ENCODE results near the gene SPSB4. TPM values are rescaled to one million over a fixed set of nuclear protein-coding genes. Genes with fewer than 3 reads are reported as not detected.

SPSB4 gene
- total and polyA plus RNA-seq, 2 of the 13 experiments (the other 11 are each of a cell fraction or from before 2014, with no cell fraction given) = not detected

DNA sequence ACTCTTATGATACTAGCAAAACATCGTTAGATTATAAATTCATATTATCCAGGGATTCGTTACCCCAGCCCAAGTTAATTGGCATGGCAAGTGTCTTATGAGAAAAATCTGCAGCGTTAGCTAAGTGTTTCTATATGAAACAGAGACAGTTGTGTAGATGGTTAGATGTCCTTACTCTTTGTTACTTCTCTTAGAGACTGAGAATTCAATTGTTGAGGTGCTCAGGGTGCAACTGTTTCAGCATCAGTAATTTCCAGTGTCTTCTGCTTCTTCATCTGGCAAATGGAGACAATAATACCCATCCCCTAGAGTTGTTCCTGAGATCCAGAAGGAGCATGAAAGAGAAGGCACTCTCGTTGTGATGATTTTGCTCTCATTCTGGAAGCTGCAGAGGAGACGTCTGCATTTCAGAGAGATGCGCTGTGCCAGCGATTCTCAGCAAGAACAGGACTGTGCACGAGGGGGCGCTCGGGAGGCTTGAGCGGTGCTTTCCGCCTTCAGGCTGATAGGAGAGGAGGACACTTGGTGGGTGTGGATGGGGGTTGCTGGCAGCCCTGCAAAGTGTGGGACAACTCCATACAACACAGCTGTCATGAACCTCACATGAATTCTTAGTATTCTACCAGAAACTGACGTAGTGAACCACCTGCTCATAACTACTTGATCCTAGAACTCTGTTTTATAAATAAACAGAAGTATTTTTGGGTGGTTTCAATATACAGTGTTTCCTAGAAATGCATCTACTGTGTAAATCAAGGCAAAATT is 39.7 kb upstream of the SPSB4 start (continued):
- TF ChIP-seq, protein P1, sequence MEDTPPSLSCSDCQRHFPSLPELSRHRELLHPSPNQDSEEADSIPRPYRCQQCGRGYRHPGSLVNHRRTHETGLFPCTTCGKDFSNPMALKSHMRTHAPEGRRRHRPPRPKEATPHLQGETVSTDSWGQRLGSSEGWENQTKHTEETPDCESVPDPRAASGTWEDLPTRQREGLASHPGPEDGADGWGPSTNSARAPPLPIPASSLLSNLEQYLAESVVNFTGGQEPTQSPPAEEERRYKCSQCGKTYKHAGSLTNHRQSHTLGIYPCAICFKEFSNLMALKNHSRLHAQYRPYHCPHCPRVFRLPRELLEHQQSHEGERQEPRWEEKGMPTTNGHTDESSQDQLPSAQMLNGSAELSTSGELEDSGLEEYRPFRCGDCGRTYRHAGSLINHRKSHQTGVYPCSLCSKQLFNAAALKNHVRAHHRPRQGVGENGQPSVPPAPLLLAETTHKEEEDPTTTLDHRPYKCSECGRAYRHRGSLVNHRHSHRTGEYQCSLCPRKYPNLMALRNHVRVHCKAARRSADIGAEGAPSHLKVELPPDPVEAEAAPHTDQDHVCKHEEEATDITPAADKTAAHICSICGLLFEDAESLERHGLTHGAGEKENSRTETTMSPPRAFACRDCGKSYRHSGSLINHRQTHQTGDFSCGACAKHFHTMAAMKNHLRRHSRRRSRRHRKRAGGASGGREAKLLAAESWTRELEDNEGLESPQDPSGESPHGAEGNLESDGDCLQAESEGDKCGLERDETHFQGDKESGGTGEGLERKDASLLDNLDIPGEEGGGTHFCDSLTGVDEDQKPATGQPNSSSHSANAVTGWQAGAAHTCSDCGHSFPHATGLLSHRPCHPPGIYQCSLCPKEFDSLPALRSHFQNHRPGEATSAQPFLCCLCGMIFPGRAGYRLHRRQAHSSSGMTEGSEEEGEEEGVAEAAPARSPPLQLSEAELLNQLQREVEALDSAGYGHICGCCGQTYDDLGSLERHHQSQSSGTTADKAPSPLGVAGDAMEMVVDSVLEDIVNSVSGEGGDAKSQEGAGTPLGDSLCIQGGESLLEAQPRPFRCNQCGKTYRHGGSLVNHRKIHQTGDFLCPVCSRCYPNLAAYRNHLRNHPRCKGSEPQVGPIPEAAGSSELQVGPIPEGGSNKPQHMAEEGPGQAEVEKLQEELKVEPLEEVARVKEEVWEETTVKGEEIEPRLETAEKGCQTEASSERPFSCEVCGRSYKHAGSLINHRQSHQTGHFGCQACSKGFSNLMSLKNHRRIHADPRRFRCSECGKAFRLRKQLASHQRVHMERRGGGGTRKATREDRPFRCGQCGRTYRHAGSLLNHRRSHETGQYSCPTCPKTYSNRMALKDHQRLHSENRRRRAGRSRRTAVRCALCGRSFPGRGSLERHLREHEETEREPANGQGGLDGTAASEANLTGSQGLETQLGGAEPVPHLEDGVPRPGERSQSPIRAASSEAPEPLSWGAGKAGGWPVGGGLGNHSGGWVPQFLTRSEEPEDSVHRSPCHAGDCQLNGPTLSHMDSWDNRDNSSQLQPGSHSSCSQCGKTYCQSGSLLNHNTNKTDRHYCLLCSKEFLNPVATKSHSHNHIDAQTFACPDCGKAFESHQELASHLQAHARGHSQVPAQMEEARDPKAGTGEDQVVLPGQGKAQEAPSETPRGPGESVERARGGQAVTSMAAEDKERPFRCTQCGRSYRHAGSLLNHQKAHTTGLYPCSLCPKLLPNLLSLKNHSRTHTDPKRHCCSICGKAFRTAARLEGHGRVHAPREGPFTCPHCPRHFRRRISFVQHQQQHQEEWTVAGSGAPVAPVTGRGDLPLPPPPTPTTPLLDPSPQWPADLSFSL (CRISPR knock-in tag; IDR thresholded peaks at IDR 0.05) = no peak

DNA sequence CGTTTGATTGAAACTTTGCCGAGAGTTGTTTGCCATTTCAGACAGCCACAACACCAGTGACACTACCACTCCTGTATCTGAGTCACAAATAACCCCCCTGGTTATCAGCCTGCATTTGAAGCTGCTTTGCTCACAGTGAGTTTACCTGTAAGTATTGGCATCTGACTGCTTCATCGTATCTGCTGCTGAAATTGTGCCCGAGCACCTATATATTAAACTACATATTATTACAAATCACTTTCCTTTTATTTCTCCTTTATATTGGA is 39.2 kb upstream of the SPSB4 start:
- Histone ChIP-seq H4K20me1 (ENCODE audit: insufficient read depth, low read length) (no peaks in the 10 kb centered on the region), H2AFZ (ENCODE audit: low read length) (no peak overlapping the region), H3K27ac (ENCODE audit: extremely low read length, insufficient read depth, low read length) (no peak overlapping the region), H3K4me2 (ENCODE audit: low read depth, low read length) (no peak overlapping the region), H3K79me2 (ENCODE audit: insufficient read depth, low read length) (no peaks in the 10 kb centered on the region), H3K4me1 (ENCODE audit: insufficient read depth, low read length) (no peaks in the 10 kb centered on the region), H3K9ac (ENCODE audit: insufficient read depth, low read depth, low read length) (no peak overlapping the region), H3K4me3 (replicated peaks in 1 of 3; ENCODE audit: insufficient read depth in 1 of 3, low read depth in 2 of 3, low read length in 3 of 3) (no peak overlapping the region), H3K36me3 (replicated peaks in 1 of 2; ENCODE audit: control insufficient read depth in 1 of 2, insufficient read depth in 2 of 2, low read length in 2 of 2) (no peaks in the 10 kb centered on the region), H3K27me3 (ENCODE audit: control insufficient read depth in 1 of 2, insufficient read depth in 2 of 2, low read length in 2 of 2) (peaks cover 0 to 8% of the 10 kb centered on the region in 2 experiments; a peak in 2 of 5 replicates), H3K9me3 (ENCODE audit: low read length) (no peaks in the 10 kb centered on the region)
- FAIRE-seq (no peak), ATAC-seq (no peak), DNase-seq (ENCODE audit: low spot score) (no peak)
- intact Hi-C loops (cut with micrococcal nuclease; ENCODE audit: unreplicated experiment) = loop anchor here (1.0 kb wide), 2 partner anchors 94 to 180 kb away; no protein-coding TSS in a partner anchor
- ChIA-PET POLR2A (no interaction called here), CTCF (ENCODE audit: low intra/inter-chr PET ratio, low total read pairs) (interaction anchor here (3.7 kb wide), 1 partner anchor 180 kb away, joined by 41 read pairs; no protein-coding TSS in a partner anchor)
- in situ Hi-C loops (cut with HindIII; ENCODE audit: extremely low pct_ligation_motif_present, low pct_unique_long_range_greater_than_20kb) = no loop called here
- no TSS peak for BruUV-seq (replicated peaks)
- 0% methylated on average over 4 of the region's 4 CpGs for WGBS (ENCODE audit: low lambda C conversion rate)
- TF ChIP-seq, protein P2, sequence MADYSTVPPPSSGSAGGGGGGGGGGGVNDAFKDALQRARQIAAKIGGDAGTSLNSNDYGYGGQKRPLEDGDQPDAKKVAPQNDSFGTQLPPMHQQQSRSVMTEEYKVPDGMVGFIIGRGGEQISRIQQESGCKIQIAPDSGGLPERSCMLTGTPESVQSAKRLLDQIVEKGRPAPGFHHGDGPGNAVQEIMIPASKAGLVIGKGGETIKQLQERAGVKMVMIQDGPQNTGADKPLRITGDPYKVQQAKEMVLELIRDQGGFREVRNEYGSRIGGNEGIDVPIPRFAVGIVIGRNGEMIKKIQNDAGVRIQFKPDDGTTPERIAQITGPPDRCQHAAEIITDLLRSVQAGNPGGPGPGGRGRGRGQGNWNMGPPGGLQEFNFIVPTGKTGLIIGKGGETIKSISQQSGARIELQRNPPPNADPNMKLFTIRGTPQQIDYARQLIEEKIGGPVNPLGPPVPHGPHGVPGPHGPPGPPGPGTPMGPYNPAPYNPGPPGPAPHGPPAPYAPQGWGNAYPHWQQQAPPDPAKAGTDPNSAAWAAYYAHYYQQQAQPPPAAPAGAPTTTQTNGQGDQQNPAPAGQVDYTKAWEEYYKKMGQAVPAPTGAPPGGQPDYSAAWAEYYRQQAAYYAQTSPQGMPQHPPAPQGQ (CRISPR knock-in tag; IDR thresholded peaks at IDR 0.05; ENCODE audit: borderline replicate concordance) = no peak
- TF ChIP-seq, protein P3, sequence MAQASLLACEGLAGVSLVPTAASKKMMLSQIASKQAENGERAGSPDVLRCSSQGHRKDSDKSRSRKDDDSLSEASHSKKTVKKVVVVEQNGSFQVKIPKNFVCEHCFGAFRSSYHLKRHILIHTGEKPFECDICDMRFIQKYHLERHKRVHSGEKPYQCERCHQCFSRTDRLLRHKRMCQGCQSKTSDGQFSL (CRISPR knock-in tag; IDR thresholded peaks at IDR 0.05) = no peak
- TF ChIP-seq CREB1 (IDR thresholded peaks at IDR 0.05) (no peak), CREB1 (CRISPR knock-in tag; IDR thresholded peaks at IDR 0.05) (no peak), GPN1 (CRISPR knock-in tag; IDR thresholded peaks at IDR 0.05; ENCODE audit: borderline replicate concordance) (no peak), ARNT (IDR thresholded peaks at IDR 0.05) (no peak), FOXM1 (CRISPR knock-in tag; IDR thresholded peaks at IDR 0.05) (no peak), ZNF709 (CRISPR knock-in tag; IDR thresholded peaks at IDR 0.05) (no peak)
- TF ChIP-seq, protein P4, sequence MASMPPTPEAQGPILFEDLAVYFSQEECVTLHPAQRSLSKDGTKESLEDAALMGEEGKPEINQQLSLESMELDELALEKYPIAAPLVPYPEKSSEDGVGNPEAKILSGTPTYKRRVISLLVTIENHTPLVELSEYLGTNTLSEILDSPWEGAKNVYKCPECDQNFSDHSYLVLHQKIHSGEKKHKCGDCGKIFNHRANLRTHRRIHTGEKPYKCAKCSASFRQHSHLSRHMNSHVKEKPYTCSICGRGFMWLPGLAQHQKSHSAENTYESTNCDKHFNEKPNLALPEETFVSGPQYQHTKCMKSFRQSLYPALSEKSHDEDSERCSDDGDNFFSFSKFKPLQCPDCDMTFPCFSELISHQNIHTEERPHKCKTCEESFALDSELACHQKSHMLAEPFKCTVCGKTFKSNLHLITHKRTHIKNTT (CRISPR knock-in tag; IDR thresholded peaks at IDR 0.05) = no peak
- TF ChIP-seq, protein P5, sequence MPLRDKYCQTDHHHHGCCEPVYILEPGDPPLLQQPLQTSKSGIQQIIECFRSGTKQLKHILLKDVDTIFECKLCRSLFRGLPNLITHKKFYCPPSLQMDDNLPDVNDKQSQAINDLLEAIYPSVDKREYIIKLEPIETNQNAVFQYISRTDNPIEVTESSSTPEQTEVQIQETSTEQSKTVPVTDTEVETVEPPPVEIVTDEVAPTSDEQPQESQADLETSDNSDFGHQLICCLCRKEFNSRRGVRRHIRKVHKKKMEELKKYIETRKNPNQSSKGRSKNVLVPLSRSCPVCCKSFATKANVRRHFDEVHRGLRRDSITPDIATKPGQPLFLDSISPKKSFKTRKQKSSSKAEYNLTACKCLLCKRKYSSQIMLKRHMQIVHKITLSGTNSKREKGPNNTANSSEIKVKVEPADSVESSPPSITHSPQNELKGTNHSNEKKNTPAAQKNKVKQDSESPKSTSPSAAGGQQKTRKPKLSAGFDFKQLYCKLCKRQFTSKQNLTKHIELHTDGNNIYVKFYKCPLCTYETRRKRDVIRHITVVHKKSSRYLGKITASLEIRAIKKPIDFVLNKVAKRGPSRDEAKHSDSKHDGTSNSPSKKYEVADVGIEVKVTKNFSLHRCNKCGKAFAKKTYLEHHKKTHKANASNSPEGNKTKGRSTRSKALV (CRISPR knock-in tag; IDR thresholded peaks at IDR 0.05) = no peak
